ENCODE results near the gene TRMO.

Gene TRMO

GRCh38 chr9:97938081-97938644, 15.9 kb upstream of the TRMO start, which contains the start of gene HEMGN:
Gene HEMGN, minus strand, starts transcription at chr9:97938172. Its CDS starts 36 bp downstream, at chr9:97938136.
- TF ChIP-seq CTCF (IDR thresholded peaks at IDR 0.05; ENCODE audit: poor library complexity, severe bottlenecking), result no peak
- H3K9me3 ChIP-seq (ENCODE audit: severe bottlenecking), result no peaks in the 10 kb centered on the region
- no peaks in the 10 kb centered on the region for H3K4me1 ChIP-seq (ENCODE audit: insufficient read depth, poor library complexity, severe bottlenecking)
- no peak within 1 kb of the TSS for H3K27ac ChIP-seq (ENCODE audit: poor library complexity, severe bottlenecking)
- H3K4me3 ChIP-seq (ENCODE audit: severe bottlenecking), result no peak within 1 kb of the TSS
- peaks cover 22% of the 10 kb centered on the region for H3K27me3 ChIP-seq (ENCODE audit: insufficient read depth, poor library complexity, severe bottlenecking)
- no peaks in the 10 kb centered on the region for H3K36me3 ChIP-seq (ENCODE audit: low read depth)
- no peak for ATAC-seq (ENCODE audit: low read depth)
- DNase-seq (ENCODE audit: low spot score), result no peak

GRCh38 chr9:97936998-97937397, 14.7 kb upstream of the TRMO start:
- TF ChIP-seq CTCF (IDR thresholded peaks at IDR 0.05; ENCODE audit: poor library complexity, severe bottlenecking), result no peak

GRCh38 chr9:97935276-97935675, 13.0 kb upstream of the TRMO start:
- Histone ChIP-seq H3K4me1 (ENCODE audit: insufficient read depth, poor library complexity, severe bottlenecking) (no peaks in the 10 kb centered on the region), H3K27ac (ENCODE audit: poor library complexity, severe bottlenecking) (no peak overlapping the region), H3K4me3 (ENCODE audit: severe bottlenecking) (no peak overlapping the region), H3K9me3 (ENCODE audit: severe bottlenecking) (no peaks in the 10 kb centered on the region), H3K27me3 (ENCODE audit: insufficient read depth, poor library complexity, severe bottlenecking) (peaks cover 22% of the 10 kb centered on the region), H3K36me3 (ENCODE audit: low read depth) (no peaks in the 10 kb centered on the region)
- TF ChIP-seq CTCF (IDR thresholded peaks at IDR 0.05; ENCODE audit: poor library complexity, severe bottlenecking), result no peak
- DNase-seq (ENCODE audit: low spot score) (no peak), ATAC-seq (ENCODE audit: low read depth) (no peak)

More at GRCh38 chr9:97936998-97937397, 14.7 kb upstream of the TRMO start:
- H3K27ac ChIP-seq (ENCODE audit: poor library complexity, severe bottlenecking), result no peak overlapping the region
- H3K9me3 ChIP-seq (ENCODE audit: severe bottlenecking), result no peaks in the 10 kb centered on the region
- no peaks in the 10 kb centered on the region for H3K36me3 ChIP-seq (ENCODE audit: low read depth)
- no peak for DNase-seq (ENCODE audit: low spot score)
- H3K4me3 ChIP-seq (ENCODE audit: severe bottlenecking), result no peak overlapping the region
- ATAC-seq (ENCODE audit: low read depth), result no peak
- H3K27me3 ChIP-seq (ENCODE audit: insufficient read depth, poor library complexity, severe bottlenecking), result peaks cover 22% of the 10 kb centered on the region
- H3K4me1 ChIP-seq (ENCODE audit: insufficient read depth, poor library complexity, severe bottlenecking), result no peaks in the 10 kb centered on the region

GRCh38 chr9:97934321-97935115, 12.2 kb upstream of the TRMO start:
- Histone ChIP-seq H3K9me3 (ENCODE audit: severe bottlenecking) (no peaks in the 10 kb centered on the region), H3K4me1 (ENCODE audit: insufficient read depth, poor library complexity, severe bottlenecking) (no peaks in the 10 kb centered on the region), H3K27ac (ENCODE audit: poor library complexity, severe bottlenecking) (no peak overlapping the region), H3K27me3 (ENCODE audit: insufficient read depth, poor library complexity, severe bottlenecking) (peaks cover 17% of the 10 kb centered on the region), H3K36me3 (ENCODE audit: low read depth) (no peaks in the 10 kb centered on the region), H3K4me3 (ENCODE audit: severe bottlenecking) (no peak overlapping the region)
- no peak for TF ChIP-seq CTCF (IDR thresholded peaks at IDR 0.05; ENCODE audit: poor library complexity, severe bottlenecking)
- DNase-seq (ENCODE audit: low spot score), result no peak
- no peak for ATAC-seq (ENCODE audit: low read depth)
